GM18505 (cell line): ENCODE data around the gene PPP2R2D.
"Not testable (repeated sequence)": the region's sequence is repeated elsewhere in the genome, so short reads cannot be mapped to it uniquely, and the experiment has no call there.

Source experiments
- ATAC-seq: cut with Tn5 transposase; IDR thresholded peaks from one replicate; pipeline ENCODE4 v1.9.1; 2021; ENCODE audit not compliant: unreplicated experiment
- POLR2A ChIP-seq: IDR thresholded peaks from 4 replicates; pipeline ENCODE4 v1.6.1; 2011; ENCODE audit warnings: borderline replicate concordance; ENCODE audit not compliant: insufficient read depth, insufficient read length; ENCODE audit errors: extremely low read depth

The PPP2R2D gene

GRCh38 chr10:131982796-131983195 is 82.0 kb downstream of the PPP2R2D start:
- ATAC-seq, result no peak
- TF ChIP-seq POLR2A, result no peak

GRCh38 chr10:131983780-131984179 is 83.0 kb downstream of the PPP2R2D start:
- ATAC-seq, result no peak
- no peak for TF ChIP-seq POLR2A

- ATAC-seq, result not testable (repeated sequence)
These were observed 86.0 kb downstream of the PPP2R2D start for GRCh38 chr10:131986851-131987250.

GRCh38 chr10:131987301-131987700 is 86.5 kb downstream of the PPP2R2D start:
- not testable (repeated sequence) for ATAC-seq

- ATAC-seq, result not testable (repeated sequence)
These were observed 87.0 kb downstream of the PPP2R2D start for GRCh38 chr10:131987786-131988185.

GRCh38 chr10:131991726-131992125 is 90.9 kb downstream of the PPP2R2D start:
- no peak for ATAC-seq
- TF ChIP-seq POLR2A, result no peak

- TF ChIP-seq POLR2A, result no peak
- ATAC-seq, result no peak
These were observed 92.5 kb downstream of the PPP2R2D start for GRCh38 chr10:131993275-131993674.

GRCh38 chr10:131994435-131994834 is 93.6 kb downstream of the PPP2R2D start:
- ATAC-seq, result no peak

GRCh38 chr10:131996466-131997365 is 95.9 kb downstream of the PPP2R2D start:
- no peak for ATAC-seq
- TF ChIP-seq POLR2A, result no peak

More at GRCh38 chr10:131994435-131994834, 93.6 kb downstream of the PPP2R2D start:
- TF ChIP-seq POLR2A, result no peak

GRCh38 chr10:131997366-131998049 is 96.7 kb downstream of the PPP2R2D start:
- no peak for TF ChIP-seq POLR2A
- no peak for ATAC-seq

GRCh38 chr10:131998050-131998844 is 97.4 kb downstream of the PPP2R2D start:
- TF ChIP-seq POLR2A, result no peak
- no peak for ATAC-seq

- ATAC-seq, result no peak
- no peak for TF ChIP-seq POLR2A
These were observed 98.3 kb downstream of the PPP2R2D start for GRCh38 chr10:131998845-131999681.
